Dorsolateral prefrontal cortex (tissue), 118 donors: ENCODE measurements around the gene ZSWIM4. TPM values are rescaled to one million over a fixed set of nuclear protein-coding genes. Genes with fewer than 3 reads are reported as not detected.

Experiments used
- microRNA-seq, 43 experiments: library from miRNA; unstranded; fragments of <30 nt; microRNA quantifications; one replicate each; pipeline ENCODE4 v1.2.0, GENCODE V29; 2022
- total RNA-seq, 120 experiments: library from RNA; stranded (reverse); gene quantifications; one replicate each; pipeline versions ENCODE4 v1.2.3 to v1.2.4, GENCODE V29; 2022

Gene ZSWIM4
- total RNA-seq, 120 experiments from 2014 or later, result 4.0 to 10.0 (median 6.6) TPM

Small RNA genes lying within 50 kb of the gene (microRNA-seq; reads per million reads assigned to microRNA genes)
- gene MIR181C (1,449 to 9,165 (median 5,655) reads per million in 43 experiments), gene MIR181D (1,068 to 5,229 (median 2,726) reads per million in 43 experiments)

Other genes with a start within 250 kb of the ZSWIM4 start
- 10 to 100 TPM; 17.0 to 55.8 (median 33.9) TPM for gene MRI1, start 30.9 kb upstream of the ZSWIM4 start, total RNA-seq
- 100 to 1,000 TPM in 2 of 120 experiments, 10 to 100 TPM in 118; 44.9 to 112 (median 67.3) TPM for gene C19orf53, start 21.0 kb upstream of the ZSWIM4 start, total RNA-seq
- 10 to 100 TPM in 110 of 120 experiments, 1 to 10 TPM in 10; 4.1 to 33.8 (median 17.0) TPM for gene NANOS3, start 81.7 kb downstream of the ZSWIM4 start, total RNA-seq
- gene BRME1, start 110.7 kb downstream of the ZSWIM4 start, total RNA-seq, result 10 to 100 TPM in 23 of 120 experiments, 1 to 10 TPM in 97; 2.8 to 13.5 (median 8.1) TPM
- 100 to 1,000 TPM in 8 of 120 experiments, 10 to 100 TPM in 112; 50.4 to 138 (median 75.1) TPM for gene CC2D1A, start 110.8 kb downstream of the ZSWIM4 start, total RNA-seq
- gene PODNL1, start 143.0 kb downstream of the ZSWIM4 start, total RNA-seq, result 1 to 10 TPM in 109 of 120 experiments, under 1 TPM in 9, not detected in 2; 0.41 to 9.2 (median 2.3) TPM
- 10 to 100 TPM; 12.2 to 26.7 (median 17.6) TPM for gene DCAF15, start 157.1 kb downstream of the ZSWIM4 start, total RNA-seq
- 10 to 100 TPM in 109 of 120 experiments, 1 to 10 TPM in 11; 7.9 to 26.0 (median 14.0) TPM for gene RFX1, start 210.9 kb downstream of the ZSWIM4 start, total RNA-seq
- gene RLN3, start 232.7 kb downstream of the ZSWIM4 start, total RNA-seq, result not detected
- 1 to 10 TPM; 2.0 to 8.6 (median 4.2) TPM for gene IL27RA, start 236.3 kb downstream of the ZSWIM4 start, total RNA-seq